MCF 10A (cell line): ENCODE measurements around the gene FAM117A. TPM values are rescaled to one million over a fixed set of nuclear protein-coding genes. Genes with fewer than 3 reads are reported as not detected.

ENCODE experiments used
- BruUV-seq: library from RNA; stranded (reverse); fragments of 400-500 nt; replicated peaks from 2 replicates; lab custom pipeline; 2021; lab: Mats Ljungman, UMichigan
- CTCF ChIA-PET: fragments of 300-600 bp; sonication (Branson Sonifier 250); formaldehyde crosslinking; extraction: SDS; loops from one replicate; lab custom pipeline; 2021; ENCODE audit warnings: antibody characterized with exemption, inconsistent platforms; lab: Yijun Ruan, JAX
- POLR2A ChIA-PET: fragments of 300-600, 350-650 bp; sonication (Branson Sonifier 250); formaldehyde crosslinking; extraction: SDS; loops from one replicate; lab custom pipeline; 2020; ENCODE audit warnings: antibody characterized with exemption, inconsistent platforms; lab: Yijun Ruan, JAX
- DNase-seq: peaks from one replicate; pipeline ENCODE4 v3.0.0-alpha.2; 2018; ENCODE audit not compliant: unreplicated experiment
- H3K27ac Mint-ChIP-seq: one replicate; pipeline ENCODE4 v1.8.0; 2022; ENCODE audit warnings: mild to moderate bottlenecking, low read depth, mixed read lengths; ENCODE audit not compliant: unreplicated experiment
- H3K27me3 Mint-ChIP-seq: one replicate; pipeline ENCODE4 v1.8.0; 2022; ENCODE audit warnings: mixed read lengths; ENCODE audit not compliant: insufficient read depth, unreplicated experiment
- H3K36me3 Mint-ChIP-seq: one replicate; pipeline ENCODE4 v1.8.0; 2022; ENCODE audit warnings: mild to moderate bottlenecking, moderate library complexity, mixed read lengths; ENCODE audit not compliant: insufficient read depth, unreplicated experiment
- H3K4me1 Mint-ChIP-seq: one replicate; pipeline ENCODE4 v1.8.0; 2022; ENCODE audit warnings: mixed read lengths; ENCODE audit not compliant: insufficient read depth, unreplicated experiment
- H3K4me3 Mint-ChIP-seq: one replicate; pipeline ENCODE4 v1.8.0; 2022; ENCODE audit warnings: mild to moderate bottlenecking, moderate library complexity, mixed read lengths; ENCODE audit not compliant: unreplicated experiment
- H3K9me3 Mint-ChIP-seq: one replicate; pipeline ENCODE4 v1.8.0; 2022; ENCODE audit warnings: mixed read lengths; ENCODE audit not compliant: unreplicated experiment
- intact Hi-C: fragments of 100-400 bp; cut with micrococcal nuclease; formaldehyde crosslinking; loops from 2 replicates; pipeline ENCODE4 v1.14.1; 2022
- total RNA-seq: library from RNA; stranded (reverse); gene quantifications from 2 replicates; pipeline ENCODE4 v1.2.3, GENCODE V29; 2022
- TF ChIP-seq, protein P1 (sequence below): fragments of 200-600 bp; IDR thresholded peaks from one replicate; pipeline ENCODE4 v1.8.0; 2022; ENCODE audit warnings: antibody characterized with exemption, mild to moderate bottlenecking; ENCODE audit not compliant: unreplicated experiment

The FAM117A gene
- total RNA-seq, 1 experiment from 2014 or later, result 2.0 TPM

DNA sequence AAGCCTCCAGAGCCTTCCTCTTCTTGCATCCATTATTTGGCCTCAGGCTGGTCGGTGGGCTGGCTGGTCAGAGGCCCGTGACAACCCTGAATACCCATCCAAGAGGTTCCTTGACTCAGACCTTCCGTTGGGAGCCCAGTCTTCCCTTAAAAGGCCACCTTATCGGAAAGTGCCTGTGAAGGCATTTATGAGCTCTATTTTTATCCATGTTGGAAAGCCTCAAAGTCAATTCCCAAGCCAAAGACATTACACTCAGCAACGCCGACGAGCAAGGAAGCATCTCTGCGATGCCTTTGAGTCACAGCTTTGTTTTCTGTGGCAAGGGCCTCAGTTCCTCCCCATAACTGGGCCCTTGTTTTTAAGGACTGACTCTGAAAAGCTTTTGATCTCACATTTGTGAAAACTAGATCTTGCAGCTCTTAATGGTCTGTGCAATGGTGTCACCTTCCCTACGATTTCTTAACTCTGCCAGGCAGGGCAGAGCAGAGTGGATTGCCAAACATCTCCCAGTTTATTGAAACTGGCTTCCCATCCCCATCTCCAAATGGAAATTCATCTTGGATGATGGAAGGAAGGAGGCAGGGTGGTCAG is 72.8 kb downstream of the FAM117A start:
- POLR2A ChIA-PET, result interaction anchor here (0.6 kb wide), 1 partner anchor 168 kb away, joined by 3 read pairs; no protein-coding TSS in a partner anchor
- Mint-ChIP-seq H3K27me3 (no peaks in the 10 kb centered on the region), H3K4me3 (no peak overlapping the region), H3K9me3 (no peaks in the 10 kb centered on the region), H3K27ac (no peak overlapping the region), H3K4me1 (peaks cover 6% of the 10 kb centered on the region), H3K36me3 (peaks cover 4% of the 10 kb centered on the region)
- TF ChIP-seq, protein P1, sequence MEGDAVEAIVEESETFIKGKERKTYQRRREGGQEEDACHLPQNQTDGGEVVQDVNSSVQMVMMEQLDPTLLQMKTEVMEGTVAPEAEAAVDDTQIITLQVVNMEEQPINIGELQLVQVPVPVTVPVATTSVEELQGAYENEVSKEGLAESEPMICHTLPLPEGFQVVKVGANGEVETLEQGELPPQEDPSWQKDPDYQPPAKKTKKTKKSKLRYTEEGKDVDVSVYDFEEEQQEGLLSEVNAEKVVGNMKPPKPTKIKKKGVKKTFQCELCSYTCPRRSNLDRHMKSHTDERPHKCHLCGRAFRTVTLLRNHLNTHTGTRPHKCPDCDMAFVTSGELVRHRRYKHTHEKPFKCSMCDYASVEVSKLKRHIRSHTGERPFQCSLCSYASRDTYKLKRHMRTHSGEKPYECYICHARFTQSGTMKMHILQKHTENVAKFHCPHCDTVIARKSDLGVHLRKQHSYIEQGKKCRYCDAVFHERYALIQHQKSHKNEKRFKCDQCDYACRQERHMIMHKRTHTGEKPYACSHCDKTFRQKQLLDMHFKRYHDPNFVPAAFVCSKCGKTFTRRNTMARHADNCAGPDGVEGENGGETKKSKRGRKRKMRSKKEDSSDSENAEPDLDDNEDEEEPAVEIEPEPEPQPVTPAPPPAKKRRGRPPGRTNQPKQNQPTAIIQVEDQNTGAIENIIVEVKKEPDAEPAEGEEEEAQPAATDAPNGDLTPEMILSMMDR, result no peak
- no TSS peak for BruUV-seq
- intact Hi-C loops, result no loop called here
- CTCF ChIA-PET, result interaction anchor here (1.4 to 15.6 kb wide), 2 partner anchors 119 to 135 kb away, joined by 7 to 325 read pairs; partner anchors contain the start of gene NXPH3
- no peak for DNase-seq

DNA sequence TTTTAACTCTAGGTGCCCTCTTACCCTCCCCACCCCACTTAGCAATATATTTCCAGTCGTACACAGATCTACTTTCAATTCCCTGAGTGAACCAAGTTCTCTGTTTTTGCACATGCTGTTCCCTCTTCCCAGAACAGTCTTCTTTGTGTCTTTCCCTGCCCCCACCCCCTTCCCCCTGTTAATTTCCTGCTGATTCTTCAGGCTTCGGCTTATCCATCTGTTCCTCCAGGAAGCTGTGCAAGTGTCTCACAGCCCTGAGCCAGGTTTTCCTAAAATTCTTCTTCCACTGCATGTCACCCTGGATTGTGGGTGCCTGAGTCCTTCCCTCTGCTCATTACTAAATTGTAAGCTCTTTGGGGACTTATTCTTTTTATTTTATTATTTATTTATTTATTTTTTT is 73.7 kb downstream of the FAM117A start:
- peaks cover 4% of the 10 kb centered on the region for H3K36me3 Mint-ChIP-seq
- POLR2A ChIA-PET, result no interaction called here
- CTCF ChIA-PET, result interaction anchor here (1.4 to 15.6 kb wide), 2 partner anchors 118 to 134 kb away, joined by 7 to 325 read pairs; partner anchors contain the start of gene NXPH3
- no peak for DNase-seq
- H3K9me3 Mint-ChIP-seq, result no peaks in the 10 kb centered on the region
- H3K4me3 Mint-ChIP-seq, result no peak overlapping the region
- peaks cover 6% of the 10 kb centered on the region for H3K4me1 Mint-ChIP-seq
- no peak overlapping the region for H3K27ac Mint-ChIP-seq
- BruUV-seq, result no TSS peak
- intact Hi-C loops, result no loop called here
- no peaks in the 10 kb centered on the region for H3K27me3 Mint-ChIP-seq
- TF ChIP-seq, protein P1, result no peak

DNA sequence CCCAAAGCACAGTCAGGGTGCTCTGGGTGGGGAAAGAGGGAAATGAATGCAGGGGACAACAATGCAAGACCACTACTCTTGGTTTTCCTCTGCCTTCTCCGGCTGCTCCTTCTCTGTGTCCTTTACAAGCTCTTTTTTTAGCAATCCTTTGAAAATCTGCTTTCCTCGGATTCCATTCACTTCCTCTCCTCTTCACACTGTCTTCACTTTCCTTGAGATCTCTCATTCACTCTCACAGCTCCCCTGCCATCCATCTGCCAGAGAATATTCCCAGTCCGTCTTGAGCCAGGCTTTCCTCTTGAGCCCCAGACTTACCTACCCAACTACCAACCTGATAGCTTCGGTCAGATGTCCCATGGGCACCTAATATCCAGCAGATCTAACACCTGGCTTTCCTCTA is 75.1 kb downstream of the FAM117A start:
- Mint-ChIP-seq H3K27ac (no peak overlapping the region), H3K27me3 (no peaks in the 10 kb centered on the region), H3K9me3 (no peaks in the 10 kb centered on the region), H3K36me3 (peaks cover 4% of the 10 kb centered on the region), H3K4me3 (no peak overlapping the region), H3K4me1 (peaks cover 6% of the 10 kb centered on the region)
- ChIA-PET CTCF (interaction anchor here (0.5 to 1.9 kb wide), 2 partner anchors 119 to 332 kb away, joined by 3 to 7 read pairs; no protein-coding TSS in a partner anchor), POLR2A (interaction anchor here (0.7 kb wide), 1 partner anchor 128 kb away, joined by 3 read pairs; no protein-coding TSS in a partner anchor)
- no TSS peak for BruUV-seq
- TF ChIP-seq, protein P1, result no peak
- intact Hi-C loops, result no loop called here
- no peak for DNase-seq

DNA sequence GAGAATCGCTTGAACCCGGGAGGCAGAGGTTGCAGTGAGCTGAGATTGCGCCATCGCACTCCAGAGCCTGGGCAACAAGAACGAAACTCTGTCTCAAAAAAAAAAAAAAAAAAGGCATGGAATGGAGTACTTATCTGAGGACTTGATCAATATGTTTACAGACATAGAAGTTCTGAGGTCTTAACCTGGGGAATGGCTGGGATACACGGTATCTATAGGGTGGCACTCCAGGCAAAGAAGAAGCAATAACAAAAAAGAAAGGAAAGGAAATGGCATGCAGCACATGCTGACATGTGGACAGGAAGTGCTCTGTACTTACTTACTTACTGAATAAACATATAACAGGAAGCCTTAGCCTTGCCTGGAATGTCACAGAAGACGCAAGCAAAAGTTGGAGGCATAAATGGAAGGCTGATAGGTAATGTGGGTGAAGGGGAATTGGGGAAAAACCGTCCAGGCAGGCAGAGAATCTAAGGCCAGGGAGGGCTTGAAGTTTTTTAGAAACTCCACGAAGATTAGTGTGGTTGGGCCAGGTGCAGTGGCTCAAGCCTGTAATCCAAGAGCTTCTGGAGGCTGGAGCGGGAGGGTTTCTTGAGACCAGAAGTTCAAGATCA is 75.9 kb downstream of the FAM117A start:
- no TSS peak for BruUV-seq
- TF ChIP-seq, protein P1, result no peak
- intact Hi-C loops, result no loop called here
- Mint-ChIP-seq H3K27ac (no peak overlapping the region), H3K4me1 (peaks cover 6% of the 10 kb centered on the region), H3K27me3 (no peaks in the 10 kb centered on the region), H3K4me3 (no peak overlapping the region), H3K36me3 (peaks cover 4% of the 10 kb centered on the region), H3K9me3 (no peaks in the 10 kb centered on the region)
- POLR2A ChIA-PET, result no interaction called here
- no peak for DNase-seq
- CTCF ChIA-PET, result interaction anchor here (0.6 to 1.9 kb wide), 3 partner anchors 118 to 323 kb away, joined by 3 to 7 read pairs (median 5); no protein-coding TSS in a partner anchor
